CD14-positive monocyte (primary cell): ENCODE measurements around the gene BMPR1B. TPM values are rescaled to one million over a fixed set of nuclear protein-coding genes. Genes with fewer than 3 reads are reported as not detected.

Experiments used
- DNase-seq, 3 donors: peaks; one replicate each; pipeline ENCODE4 v3.0.0-alpha.2; 2011 to 2022
- H2AFZ ChIP-seq: 2 replicates; pipeline ENCODE4 v1.6.0; 2012; ENCODE audit warnings: mild to moderate bottlenecking, low read depth, low read length, inconsistent platforms; ENCODE audit not compliant: insufficient read depth, poor library complexity, severe bottlenecking
- H3K27ac ChIP-seq, 2 donors: 1 replicate in 1 of 2; 2 replicates in 1 of 2; pipeline ENCODE4 v1.5.1; 2012 to 2013; ENCODE audit warnings: low read length in 2 of 2, control low read depth in 1 of 2, inconsistent platforms in 1 of 2, low read depth in 1 of 2, mild to moderate bottlenecking in 1 of 2
- H3K27me3 ChIP-seq, 2 donors: one replicate each; pipeline versions ENCODE4 v1.6.0 to v1.6.1; 2011 to 2013; ENCODE audit warnings: low read length in 2 of 2; ENCODE audit not compliant: control insufficient read depth in 2 of 2, insufficient read depth in 2 of 2
- H3K36me3 ChIP-seq, 2 donors: replicated peaks in 1 of 2; 1 replicate in 1 of 2; 2 replicates in 1 of 2; pipeline versions ENCODE4 v1.5.1 to v1.6.1; 2012 to 2013; ENCODE audit warnings: low read length in 2 of 2, control low read depth in 1 of 2, inconsistent platforms in 1 of 2, mild to moderate bottlenecking in 1 of 2; ENCODE audit not compliant: insufficient read depth in 2 of 2, control insufficient read depth in 1 of 2
- H3K4me1 ChIP-seq, 2 donors: 1 replicate in 1 of 2; 2 replicates in 1 of 2; pipeline versions ENCODE4 v1.5.1 to v1.6.1; 2012 to 2013; ENCODE audit warnings: low read length in 2 of 2, control low read depth in 1 of 2, inconsistent platforms in 1 of 2, mild to moderate bottlenecking in 1 of 2, moderate library complexity in 1 of 2; ENCODE audit not compliant: insufficient read depth in 2 of 2, control insufficient read depth in 1 of 2
- H3K4me2 ChIP-seq: replicated peaks from 2 replicates; pipeline ENCODE3; 2012; ENCODE audit warnings: low read length, moderate library complexity, mild to moderate bottlenecking; ENCODE audit not compliant: poor library complexity, severe bottlenecking; ENCODE audit errors: extremely low read depth
- H3K4me3 ChIP-seq, 3 experiments: fragments of 200-600 bp in 1 of 3; sonication (generic) in 1 of 3; replicated peaks in 1 of 3; 1 replicate in 2 of 3; 2 replicates in 1 of 3; pipeline ENCODE4 v1.5.1; 2011 to 2013; ENCODE audit warnings: low read length in 3 of 3, mild to moderate bottlenecking in 3 of 3, control low read depth in 2 of 3, low read depth in 2 of 3, inconsistent platforms in 1 of 3, moderate library complexity in 1 of 3
- H3K79me2 ChIP-seq: 2 replicates; pipeline ENCODE4 v1.6.0; 2012; ENCODE audit warnings: mild to moderate bottlenecking, control low read depth, inconsistent platforms, low read length, moderate library complexity; ENCODE audit not compliant: insufficient read depth
- H3K9ac ChIP-seq: 2 replicates; pipeline ENCODE4 v1.6.0; 2017; ENCODE audit warnings: low read length, mild to moderate bottlenecking; ENCODE audit not compliant: insufficient read depth, poor library complexity, severe bottlenecking
- H3K9me3 ChIP-seq, 2 donors: replicated peaks in 1 of 2; 1 replicate in 1 of 2; 2 replicates in 1 of 2; pipeline versions ENCODE4 v1.5.1 to v1.6.1; 2012 to 2013; ENCODE audit warnings: low read length in 2 of 2, control low read depth in 1 of 2; ENCODE audit not compliant: control insufficient read depth in 1 of 2, insufficient read depth in 1 of 2
- H4K20me1 ChIP-seq: 2 replicates; pipeline ENCODE4 v1.6.0; 2012; ENCODE audit warnings: mild to moderate bottlenecking, low read length, control low read depth, moderate library complexity; ENCODE audit not compliant: insufficient read depth
- H3K27ac Mint-ChIP-seq, 7 donors: one replicate each; pipeline ENCODE4 v1.8.0; 2020; ENCODE audit warnings: mild to moderate bottlenecking in 7 of 7, mixed read lengths in 7 of 7, moderate library complexity in 6 of 7, inconsistent platforms in 2 of 7
- H3K27me3 Mint-ChIP-seq, 3 donors: one replicate each; pipeline ENCODE4 v1.8.0; 2021 to 2022; ENCODE audit warnings: low read depth in 3 of 3, mild to moderate bottlenecking in 3 of 3, mixed read lengths in 3 of 3, moderate library complexity in 3 of 3, inconsistent platforms in 1 of 3
- H3K36me3 Mint-ChIP-seq, 2 donors: one replicate each; pipeline ENCODE4 v1.8.0; 2020; ENCODE audit warnings: mixed read lengths in 2 of 2, inconsistent platforms in 1 of 2, mild to moderate bottlenecking in 1 of 2
- H3K4me1 Mint-ChIP-seq: one replicate; pipeline ENCODE4 v1.8.0; 2020; ENCODE audit warnings: mild to moderate bottlenecking, mixed read lengths
- H3K4me3 Mint-ChIP-seq, 2 donors: one replicate each; pipeline ENCODE4 v1.8.0; 2020; ENCODE audit warnings: mild to moderate bottlenecking in 2 of 2, mixed read lengths in 2 of 2, moderate library complexity in 1 of 2
- H3K9me3 Mint-ChIP-seq, 7 donors: one replicate each; pipeline ENCODE4 v1.8.0; 2020 to 2022; ENCODE audit warnings: mixed read lengths in 7 of 7, mild to moderate bottlenecking in 6 of 7, moderate library complexity in 6 of 7, inconsistent platforms in 2 of 7
- CTCF ChIP-seq: fragments of 200-600 bp; IDR thresholded peaks from one replicate; pipeline ENCODE4 v1.8.0; 2022; ENCODE audit warnings: antibody characterized with exemption, mild to moderate bottlenecking
- WGBS: methylation state at CpG from one replicate; pipeline ENCODE4 v1.1.5; 2013; ENCODE audit warnings: missing lambda C conversion rate; ENCODE audit not compliant: insufficient coverage; 5-methylcytosine and 5-hydroxymethylcytosine counted together
- intact Hi-C, 2 donors: fragments of 100-400 bp; cut with micrococcal nuclease; formaldehyde crosslinking; loops; one replicate each; pipeline versions ENCODE4 v1.15.0 to v1.15.1; 2023
- polyA plus RNA-seq, 3 donors: library from polyadenylated mRNA; depleted of rRNA in 1 of 3; unstranded in 2 of 3; stranded (reverse) in 1 of 3; fragments of 300-500 nt in 2 of 3; fragments of >200 nt in 1 of 3; fragmentation: Illumina TruSeq in 2 of 3; gene quantifications; 1 replicate in 2 of 3; 2 replicates in 1 of 3; pipeline ENCODE4 v1.2.3, GENCODE V29; 2012 to 2021

Gene BMPR1B
- polyA plus RNA-seq, 3 donors = not detected

- Mint-ChIP-seq H3K36me3 (no peaks in the 10 kb centered on the region), H3K27me3 (peaks cover 0 to 3% (median 1%) of the 10 kb centered on the region in 3 donors), H3K9me3 (peaks cover 1 to 10% (median 5%) of the 10 kb centered on the region in 7 donors), H3K4me3 (no peak overlapping the region), H3K4me1 (no peaks in the 10 kb centered on the region), H3K27ac (no peak overlapping the region)
- WGBS = no CpG with 5 or more reads among the region's 5 CpGs
- H3K9me3 ChIP-seq = no peaks in the 10 kb centered on the region
- no peak overlapping the region for H3K4me3 ChIP-seq
- intact Hi-C loops = no loop called here
- H3K4me2 ChIP-seq = no peak overlapping the region
- DNase-seq = no peak
- no peaks in the 10 kb centered on the region for H3K4me1 ChIP-seq
- no peak overlapping the region for H3K9ac ChIP-seq
- H3K79me2 ChIP-seq = no peaks in the 10 kb centered on the region
- H2AFZ ChIP-seq = no peak overlapping the region
- H4K20me1 ChIP-seq = no peaks in the 10 kb centered on the region
- no peak for TF ChIP-seq CTCF
- no peak overlapping the region for H3K27ac ChIP-seq
- H3K27me3 ChIP-seq = no peaks in the 10 kb centered on the region
- H3K36me3 ChIP-seq = no peaks in the 10 kb centered on the region
Observed at GRCh38 chr4:94714365-94715160, 43.2 kb upstream of the BMPR1B start.

GRCh38 chr4:94715726-94716125, 42.0 kb upstream of the BMPR1B start:
- Histone ChIP-seq H3K4me3 (no peak overlapping the region), H3K27ac (no peak overlapping the region), H2AFZ (no peak overlapping the region), H4K20me1 (no peaks in the 10 kb centered on the region), H3K4me2 (no peak overlapping the region), H3K27me3 (no peaks in the 10 kb centered on the region), H3K9me3 (no peaks in the 10 kb centered on the region), H3K4me1 (no peaks in the 10 kb centered on the region), H3K9ac (no peak overlapping the region), H3K36me3 (no peaks in the 10 kb centered on the region), H3K79me2 (no peaks in the 10 kb centered on the region)
- Mint-ChIP-seq H3K9me3 (peaks cover 0 to 8% (median 3%) of the 10 kb centered on the region in 7 donors), H3K4me1 (no peaks in the 10 kb centered on the region), H3K27ac (no peak overlapping the region), H3K4me3 (no peak overlapping the region), H3K36me3 (no peaks in the 10 kb centered on the region), H3K27me3 (peaks cover 0 to 3% (median 1%) of the 10 kb centered on the region in 3 donors)
- intact Hi-C loops = no loop called here
- 96% methylated on average over 3 of the region's 6 CpGs for WGBS
- no peak for TF ChIP-seq CTCF
- DNase-seq = no peak
